GM11168 (cell line): ENCODE measurements around the gene ZNF280A.
"Not testable (repeated sequence)": the region's sequence is repeated elsewhere in the genome, so short reads cannot be mapped to it uniquely, and the experiment has no call there.

Source experiments
- in situ Hi-C: fragments of 300-500 bp; cut with MboI; formaldehyde crosslinking; loops from one replicate; pipeline ENCODE4 v1.12.0; 2022; ENCODE audit warnings: low sequenced_read_pairs; ENCODE audit not compliant: unreplicated experiment

Gene ZNF280A

GRCh38 chr22:22515890-22516289 lies 4.2 kb downstream of the ZNF280A start:
- in situ Hi-C loops = no loop called here

GRCh38 chr22:22514431-22514830 lies 5.6 kb downstream of the ZNF280A start:
- in situ Hi-C loops = not testable (repeated sequence)

- in situ Hi-C loops = no loop called here
Observed at GRCh38 chr22:22513619-22514018, 6.5 kb downstream of the ZNF280A start.

GRCh38 chr22:22512951-22513350 lies 7.1 kb downstream of the ZNF280A start:
- in situ Hi-C loops = no loop called here

- in situ Hi-C loops = not testable (repeated sequence)
Observed at GRCh38 chr22:22510833-22511232, 9.2 kb downstream of the ZNF280A start.

- in situ Hi-C loops = not testable (repeated sequence)
Observed at GRCh38 chr22:22509912-22510311, 10.2 kb downstream of the ZNF280A start.

- in situ Hi-C loops = no loop called here
Observed at GRCh38 chr22:22508274-22509176, 11.5 kb downstream of the ZNF280A start, which contains the start of gene ZNF280B. Gene ZNF280B (minus strand): TSS chr22:22508742. CDS start chr22:22489398, 19,344 bp downstream.

GRCh38 chr22:22507743-22508273 lies 12.3 kb downstream of the ZNF280A start:
- in situ Hi-C loops = no loop called here

GRCh38 chr22:22506736-22507135 lies 13.3 kb downstream of the ZNF280A start:
- in situ Hi-C loops = no loop called here

GRCh38 chr22:22498267-22498666 lies 21.8 kb downstream of the ZNF280A start:
- in situ Hi-C loops = no loop called here

- in situ Hi-C loops = not testable (repeated sequence)
Observed at GRCh38 chr22:22491589-22491988, 28.5 kb downstream of the ZNF280A start.

GRCh38 chr22:22488736-22489135 lies 31.3 kb downstream of the ZNF280A start:
- in situ Hi-C loops = no loop called here

GRCh38 chr22:22487869-22488597 lies 32.0 kb downstream of the ZNF280A start:
- in situ Hi-C loops = no loop called here

GRCh38 chr22:22487059-22487458 lies 33.0 kb downstream of the ZNF280A start:
- in situ Hi-C loops = no loop called here

GRCh38 chr22:22486132-22486899 lies 33.8 kb downstream of the ZNF280A start:
- in situ Hi-C loops = no loop called here

- in situ Hi-C loops = no loop called here
Observed at GRCh38 chr22:22485524-22485923, 34.5 kb downstream of the ZNF280A start.

- in situ Hi-C loops = no loop called here
Observed at GRCh38 chr22:22484023-22484422, 36.0 kb downstream of the ZNF280A start.

- in situ Hi-C loops = no loop called here
Observed at GRCh38 chr22:22480940-22481339, 39.1 kb downstream of the ZNF280A start.

- in situ Hi-C loops = no loop called here
Observed at GRCh38 chr22:22479999-22480532, 40.0 kb downstream of the ZNF280A start.

- in situ Hi-C loops = no loop called here
Observed at GRCh38 chr22:22479116-22479515, 41.0 kb downstream of the ZNF280A start.
